ENCODE data around the gene ITGB1. TPM values are rescaled to one million over a fixed set of nuclear protein-coding genes. Genes with fewer than 3 reads are reported as not detected.
A peak's percentile ranks its signal among the peaks of the same experiment; 100 is the strongest.
"Not testable (repeated sequence)": the region's sequence is repeated elsewhere in the genome, so short reads cannot be mapped to it uniquely, and the experiment has no call there.

The ITGB1 gene
- total RNA-seq, 1 experiment from 2014 or later, result 223 TPM

GRCh38 chr10:32901815-32902214 is 56.2 kb downstream of the ITGB1 start:
- H3K14ac ChIP-seq (ENCODE audit: insufficient read depth, low read length), result no peak overlapping the region
- no peaks in the 10 kb centered on the region for H4K20me1 ChIP-seq (ENCODE audit: control insufficient read depth, insufficient read depth, insufficient read length)
- H2BK15ac ChIP-seq (ENCODE audit: low read depth, low read length), result no peak overlapping the region
- peaks cover 0 to 43% (median 19%) of the 10 kb centered on the region in 3 experiments; a peak in 4 of 7 replicates for H3K36me3 Mint-ChIP-seq (ENCODE audit: insufficient read depth in 1 of 3, low read depth in 3 of 3)
- H2BK5ac ChIP-seq (ENCODE audit: insufficient read length, low read length), result no peak overlapping the region
- no peaks in the 10 kb centered on the region for H3K79me2 ChIP-seq (ENCODE audit: insufficient read depth, low read length)
- no peak overlapping the region for H2BK120ac ChIP-seq (ENCODE audit: low read depth, low read length, poor library complexity, severe bottlenecking)
- no peak overlapping the region for H4K91ac ChIP-seq (ENCODE audit: insufficient read length, low read depth, low read length)
- no peak overlapping the region for H3T11ph ChIP-seq (ENCODE audit: low read length)
- H3K27ac Mint-ChIP-seq, result no peak overlapping the region
- no peak overlapping the region for H2AFZ ChIP-seq (ENCODE audit: low read length)
- H3K4me3 Mint-ChIP-seq, result no peak overlapping the region
- H3K23ac ChIP-seq (ENCODE audit: insufficient read length, low read depth, low read length), result no peak overlapping the region
- no peak overlapping the region for H3K4ac ChIP-seq (ENCODE audit: low read depth, low read length)
- H4K8ac ChIP-seq (replicated peaks; ENCODE audit: insufficient read length, low read depth, low read length), result no peak overlapping the region
- no peak overlapping the region for H3K56ac ChIP-seq (ENCODE audit: insufficient read length, low read depth, low read length)
- TF ChIP-seq CTCF (conservative IDR thresholded peaks at IDR 0.05), result no peak
- no peak for DNase-seq
- no peaks in the 10 kb centered on the region for H3K23me2 ChIP-seq (ENCODE audit: insufficient read length, low read depth, low read length, poor library complexity, severe bottlenecking)
- no peak overlapping the region for H2BK12ac ChIP-seq (ENCODE audit: insufficient read length, low read depth, low read length)
- no peaks in the 10 kb centered on the region for H3K9me3 ChIP-seq (ENCODE audit: control insufficient read depth, low read depth, low read length)
- no peaks in the 10 kb centered on the region for H3K9me3 Mint-ChIP-seq
- no peak overlapping the region for H2BK20ac ChIP-seq (ENCODE audit: low read depth, low read length, poor library complexity, severe bottlenecking)
- no peak overlapping the region for H2AK5ac ChIP-seq (ENCODE audit: insufficient read length, low read length)
- H3K18ac ChIP-seq (ENCODE audit: insufficient read length, low read depth, low read length), result no peak overlapping the region
- no peaks in the 10 kb centered on the region for H3K4me1 Mint-ChIP-seq
- H4K5ac ChIP-seq (ENCODE audit: insufficient read length, low read depth, low read length), result no peak overlapping the region
- no peak overlapping the region for H3K27ac ChIP-seq (ENCODE audit: insufficient read length, low read depth, low read length)
- no peaks in the 10 kb centered on the region for H3K27me3 Mint-ChIP-seq (ENCODE audit: low read depth)
- no CpG with 5 or more reads among the region's 9 CpGs for WGBS (ENCODE audit: extremely low coverage, insufficient read length, low lambda C conversion rate)
- H3K4me2 ChIP-seq (ENCODE audit: insufficient read depth, insufficient read length, low read length), result no peak overlapping the region
- H3K4me1 ChIP-seq (ENCODE audit: insufficient read depth, low read length), result no peaks in the 10 kb centered on the region
- no peaks in the 10 kb centered on the region for H3K79me1 ChIP-seq (ENCODE audit: insufficient read depth, low read depth, low read length, poor library complexity, severe bottlenecking)
- H3K27me3 ChIP-seq (ENCODE audit: insufficient read depth, low read length), result no peaks in the 10 kb centered on the region
- H3K9ac ChIP-seq (ENCODE audit: extremely low read depth, insufficient read length, low read length), result no peak overlapping the region

- Mint-ChIP-seq H3K27ac (peak overlapping the region in 1 of 3 experiments; percentile 30; a peak in 2 of 7 replicates), H3K4me1 (peaks cover 11 to 15% of the 10 kb centered on the region in 2 experiments), H3K36me3 (ENCODE audit: insufficient read depth in 1 of 3, low read depth in 3 of 3) (peaks cover 7 to 24% (median 21%) of the 10 kb centered on the region in 3 experiments; a peak in 6 of 7 replicates)
- H3K79me1 ChIP-seq (ENCODE audit: insufficient read depth, low read depth, low read length, poor library complexity, severe bottlenecking); H2BK20ac ChIP-seq (ENCODE audit: low read depth, low read length, poor library complexity, severe bottlenecking); H4K20me1 ChIP-seq (ENCODE audit: control insufficient read depth, insufficient read depth, insufficient read length); H3K79me2 ChIP-seq (ENCODE audit: insufficient read depth, low read length); H3K56ac ChIP-seq (ENCODE audit: insufficient read length, low read depth, low read length); H2BK15ac ChIP-seq (ENCODE audit: low read depth, low read length); H2BK120ac ChIP-seq (ENCODE audit: low read depth, low read length, poor library complexity, severe bottlenecking); H3K4me1 ChIP-seq (ENCODE audit: insufficient read depth, low read length); H2AFZ ChIP-seq (ENCODE audit: low read length); H4K91ac ChIP-seq (ENCODE audit: insufficient read length, low read depth, low read length); H3K4me2 ChIP-seq (ENCODE audit: insufficient read depth, insufficient read length, low read length); H3K9me3 ChIP-seq (ENCODE audit: control insufficient read depth, low read depth, low read length); H3K9ac ChIP-seq (ENCODE audit: extremely low read depth, insufficient read length, low read length); H3K27me3 Mint-ChIP-seq (ENCODE audit: low read depth); DNase-seq; H3K27ac ChIP-seq (ENCODE audit: insufficient read length, low read depth, low read length); H3T11ph ChIP-seq (ENCODE audit: low read length); H3K23ac ChIP-seq (ENCODE audit: insufficient read length, low read depth, low read length); H2BK5ac ChIP-seq (ENCODE audit: insufficient read length, low read length); H2AK5ac ChIP-seq (ENCODE audit: insufficient read length, low read length); H4K5ac ChIP-seq (ENCODE audit: insufficient read length, low read depth, low read length); H3K18ac ChIP-seq (ENCODE audit: insufficient read length, low read depth, low read length); H3K23me2 ChIP-seq (ENCODE audit: insufficient read length, low read depth, low read length, poor library complexity, severe bottlenecking); H3K9me3 Mint-ChIP-seq; H3K4ac ChIP-seq (ENCODE audit: low read depth, low read length); H2BK12ac ChIP-seq (ENCODE audit: insufficient read length, low read depth, low read length); H3K14ac ChIP-seq (ENCODE audit: insufficient read depth, low read length); H3K4me3 Mint-ChIP-seq; H3K27me3 ChIP-seq (ENCODE audit: insufficient read depth, low read length); H4K8ac ChIP-seq (replicated peaks; ENCODE audit: insufficient read length, low read depth, low read length): not testable (repeated sequence)
- WGBS (ENCODE audit: extremely low coverage, insufficient read length, low lambda C conversion rate), result no CpG with 5 or more reads among the region's 7 CpGs
Measured at GRCh38 chr10:32895200-32895968, 62.6 kb downstream of the ITGB1 start.

All from H9 (cell line).